Thoracic aorta (tissue), 2 donors: ENCODE results near the gene JMJD8. TPM values are rescaled to one million over a fixed set of nuclear protein-coding genes. Genes with fewer than 3 reads are reported as not detected.

ENCODE experiments used
- ATAC-seq: fragments of 150-250 bp; one replicate; pipeline ENCODE4 v1.8.0; 2017; ENCODE audit warnings: low read depth; ENCODE audit not compliant: insufficient number of reproducible peaks, low FRiP score
- DNase-seq: peaks from one replicate; pipeline ENCODE4 v3.0.0-alpha.2; 2020; ENCODE audit warnings: low spot score
- H3K27ac ChIP-seq, 2 donors: fragments of 200-600 bp; sonication (generic); 1 replicate in 1 of 2; 2 replicates in 1 of 2; pipeline ENCODE4 v1.5.1; 2016; ENCODE audit warnings: mild to moderate bottlenecking in 2 of 2, moderate library complexity in 2 of 2
- H3K27me3 ChIP-seq: fragments of 200-600 bp; sonication (generic); replicated peaks from 2 replicates; pipeline ENCODE4 v1.6.0; 2016; ENCODE audit warnings: mild to moderate bottlenecking; ENCODE audit not compliant: insufficient read depth
- H3K36me3 ChIP-seq: fragments of 200-600 bp; sonication (generic); one replicate; pipeline ENCODE4 v1.5.1; 2016
- H3K4me1 ChIP-seq, 2 donors: fragments of 200-600 bp; sonication (generic); 1 replicate in 1 of 2; 2 replicates in 1 of 2; pipeline versions ENCODE4 v1.5.1 to v1.6.0; 2016; ENCODE audit warnings: low read depth in 2 of 2, mild to moderate bottlenecking in 1 of 2; ENCODE audit not compliant: control insufficient read depth in 1 of 2
- H3K4me3 ChIP-seq: fragments of 200-600 bp; sonication (generic); 2 replicates; pipeline ENCODE4 v1.5.1; 2016; ENCODE audit warnings: mild to moderate bottlenecking
- H3K9me3 ChIP-seq: fragments of 200-600 bp; sonication (generic); 2 replicates; pipeline ENCODE4 v1.5.1; 2016
- total RNA-seq, 2 donors: library from RNA; depleted of rRNA; stranded (reverse); fragments of >200 nt; gene quantifications; one replicate each; pipeline versions ENCODE4 v1.1.0 to v1.2.3, GENCODE V29; 2016
- TF ChIP-seq, protein P1 (sequence below): fragments of 200-600 bp; sonication (generic); IDR thresholded peaks from one replicate; pipeline ENCODE4 v1.5.1; 2019; ENCODE audit warnings: antibody characterized with exemption

JMJD8 gene
- total RNA-seq, 2 donors from 2014 or later, result 98.7 to 128 TPM

DNA sequence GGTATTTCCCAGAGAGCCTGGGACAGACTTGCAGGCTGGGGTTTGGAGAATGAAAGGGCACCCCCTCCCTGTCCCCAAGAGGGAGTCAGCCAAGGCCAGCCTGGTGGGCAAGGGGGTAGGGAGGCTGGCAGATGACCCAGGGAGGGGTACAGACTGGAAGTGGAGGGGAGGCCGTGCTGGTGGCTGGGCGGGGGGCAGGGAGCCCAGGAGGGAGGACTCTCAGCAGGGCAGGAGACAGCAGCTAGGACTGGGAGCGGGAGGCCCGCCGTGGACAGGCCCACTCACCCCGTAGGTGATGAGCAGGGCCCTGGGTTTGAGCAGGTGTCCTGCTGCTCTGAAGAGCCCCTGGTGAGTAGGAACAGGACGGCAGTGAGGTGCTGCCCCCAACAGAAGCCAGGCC lies 49.1 kb downstream of the JMJD8 start:
- H3K9me3 ChIP-seq, result no peaks in the 10 kb centered on the region
- H3K27me3 ChIP-seq, result no peaks in the 10 kb centered on the region
- H3K4me1 ChIP-seq, result peaks cover 11 to 32% of the 10 kb centered on the region in 2 donors
- DNase-seq, result no peak
- no peak overlapping the region for H3K27ac ChIP-seq
- peak overlapping the region; percentile 84 for H3K4me3 ChIP-seq
- TF ChIP-seq, protein P1, sequence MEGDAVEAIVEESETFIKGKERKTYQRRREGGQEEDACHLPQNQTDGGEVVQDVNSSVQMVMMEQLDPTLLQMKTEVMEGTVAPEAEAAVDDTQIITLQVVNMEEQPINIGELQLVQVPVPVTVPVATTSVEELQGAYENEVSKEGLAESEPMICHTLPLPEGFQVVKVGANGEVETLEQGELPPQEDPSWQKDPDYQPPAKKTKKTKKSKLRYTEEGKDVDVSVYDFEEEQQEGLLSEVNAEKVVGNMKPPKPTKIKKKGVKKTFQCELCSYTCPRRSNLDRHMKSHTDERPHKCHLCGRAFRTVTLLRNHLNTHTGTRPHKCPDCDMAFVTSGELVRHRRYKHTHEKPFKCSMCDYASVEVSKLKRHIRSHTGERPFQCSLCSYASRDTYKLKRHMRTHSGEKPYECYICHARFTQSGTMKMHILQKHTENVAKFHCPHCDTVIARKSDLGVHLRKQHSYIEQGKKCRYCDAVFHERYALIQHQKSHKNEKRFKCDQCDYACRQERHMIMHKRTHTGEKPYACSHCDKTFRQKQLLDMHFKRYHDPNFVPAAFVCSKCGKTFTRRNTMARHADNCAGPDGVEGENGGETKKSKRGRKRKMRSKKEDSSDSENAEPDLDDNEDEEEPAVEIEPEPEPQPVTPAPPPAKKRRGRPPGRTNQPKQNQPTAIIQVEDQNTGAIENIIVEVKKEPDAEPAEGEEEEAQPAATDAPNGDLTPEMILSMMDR, result no peak
- no peak for ATAC-seq
- no peaks in the 10 kb centered on the region for H3K36me3 ChIP-seq

DNA sequence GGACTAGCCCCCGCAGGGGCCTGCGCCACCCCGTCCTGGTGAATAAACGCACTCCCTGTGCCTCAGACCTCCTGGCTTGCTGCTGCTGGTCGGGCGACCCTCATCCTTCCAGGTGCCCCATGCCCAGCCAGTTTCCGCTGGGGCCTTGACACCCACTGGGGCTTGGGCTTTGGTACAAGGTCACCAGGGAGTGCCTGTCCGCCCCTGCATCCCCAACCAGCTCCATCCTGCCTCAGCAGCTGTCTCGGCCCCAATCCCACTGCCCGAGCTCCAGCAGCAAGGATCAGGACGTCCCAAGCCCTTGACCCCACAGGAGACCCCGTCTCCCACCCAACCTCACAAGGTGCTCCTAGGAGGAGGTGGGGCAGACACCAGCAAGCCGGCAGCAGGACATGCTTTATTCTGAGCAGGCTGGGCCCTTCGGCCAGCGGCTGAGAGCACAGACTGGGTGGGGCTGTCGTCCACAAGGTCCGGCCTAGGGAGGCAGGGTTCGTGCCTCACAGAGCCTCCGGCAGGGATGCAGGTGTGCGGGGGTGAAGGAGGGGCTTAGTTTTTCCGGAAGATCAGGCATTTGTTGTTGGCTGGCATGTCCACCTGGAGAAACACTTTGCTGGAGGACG lies 50.0 kb downstream of the JMJD8 start:
- H3K4me3 ChIP-seq, result no peak overlapping the region
- TF ChIP-seq, protein P1, result no peak
- H3K4me1 ChIP-seq, result peaks cover 11 to 32% of the 10 kb centered on the region in 2 donors
- DNase-seq (no peak), ATAC-seq (no peak)
- H3K27ac ChIP-seq, result no peak overlapping the region
- H3K27me3 ChIP-seq, result no peaks in the 10 kb centered on the region
- H3K9me3 ChIP-seq, result no peaks in the 10 kb centered on the region
- no peaks in the 10 kb centered on the region for H3K36me3 ChIP-seq

DNA sequence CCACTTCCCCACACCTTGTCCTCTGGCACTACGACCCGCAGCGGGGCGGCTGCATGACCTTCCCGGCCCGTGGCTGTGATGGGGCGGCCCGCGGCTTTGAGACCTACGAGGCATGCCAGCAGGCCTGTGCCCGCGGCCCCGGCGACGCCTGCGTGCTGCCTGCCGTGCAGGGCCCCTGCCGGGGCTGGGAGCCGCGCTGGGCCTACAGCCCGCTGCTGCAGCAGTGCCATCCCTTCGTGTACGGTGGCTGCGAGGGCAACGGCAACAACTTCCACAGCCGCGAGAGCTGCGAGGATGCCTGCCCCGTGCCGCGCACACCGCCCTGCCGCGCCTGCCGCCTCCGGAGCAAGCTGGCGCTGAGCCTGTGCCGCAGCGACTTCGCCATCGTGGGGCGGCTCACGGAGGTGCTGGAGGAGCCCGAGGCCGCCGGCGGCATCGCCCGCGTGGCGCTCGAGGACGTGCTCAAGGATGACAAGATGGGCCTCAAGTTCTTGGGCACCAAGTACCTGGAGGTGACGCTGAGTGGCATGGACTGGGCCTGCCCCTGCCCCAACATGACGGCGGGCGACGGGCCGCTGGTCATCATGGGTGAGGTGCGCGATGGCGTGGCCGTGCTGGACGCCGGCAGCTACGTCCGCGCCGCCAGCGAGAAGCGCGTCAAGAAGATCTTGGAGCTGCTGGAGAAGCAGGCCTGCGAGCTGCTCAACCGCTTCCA lies 50.6 kb downstream of the JMJD8 start:
- no peaks in the 10 kb centered on the region for H3K36me3 ChIP-seq
- no peak overlapping the region for H3K27ac ChIP-seq
- peaks cover 11 to 32% of the 10 kb centered on the region in 2 donors for H3K4me1 ChIP-seq
- H3K27me3 ChIP-seq, result no peaks in the 10 kb centered on the region
- no peak for ATAC-seq
- no peak overlapping the region for H3K4me3 ChIP-seq
- TF ChIP-seq, protein P1, result no peak
- no peaks in the 10 kb centered on the region for H3K9me3 ChIP-seq
- no peak for DNase-seq

GRCh38 chr16:632486-633335 lies 51.4 kb downstream of the JMJD8 start:
- H3K9me3 ChIP-seq, result no peaks in the 10 kb centered on the region

More at GRCh38 chr16:632486-633335, 51.4 kb downstream of the JMJD8 start:
- no peak for ATAC-seq
- Histone ChIP-seq H3K4me3 (no peak overlapping the region), H3K27ac (no peak overlapping the region), H3K36me3 (peaks cover 5% of the 10 kb centered on the region), H3K4me1 (peaks cover 11 to 27% of the 10 kb centered on the region in 2 donors), H3K27me3 (no peaks in the 10 kb centered on the region)
- TF ChIP-seq, protein P1, result no peak
- DNase-seq, result no peak
